ENCODE results near the gene ZC3H12A. TPM values are rescaled to one million over a fixed set of nuclear protein-coding genes. Genes with fewer than 3 reads are reported as not detected.

Gene ZC3H12A
- total RNA-seq, 1 donor from 2014 or later: 51.6 TPM

- H3K9me3 ChIP-seq: no peaks in the 10 kb centered on the region
- peak overlapping the region; percentile 71 for H3K27ac ChIP-seq
- peaks cover 39% of the 10 kb centered on the region for H3K4me1 ChIP-seq
- DNase-seq (ENCODE audit: extremely low spot score in 2 of 2): peak in 1 of 2 donors; percentile 87
- peaks cover 3 to 47% of the 10 kb centered on the region in 2 donors for H3K36me3 ChIP-seq
- no peak overlapping the region for H3K4me3 ChIP-seq
- TF ChIP-seq CTCF (IDR thresholded peaks at IDR 0.05) (no peak), POLR2AphosphoS5 (IDR thresholded peaks at IDR 0.05; ENCODE audit: insufficient read depth in 1 of 2, low read depth in 1 of 2) (no peak), POLR2A (IDR thresholded peaks at IDR 0.05) (no peak)
- no peaks in the 10 kb centered on the region for H3K27me3 ChIP-seq
- intact Hi-C loops (cut with DNase I): loop anchor here (5.0 to 10.0 kb wide), 2 partner anchors 34 to 199 kb away; no protein-coding TSS in a partner anchor
Measured at GRCh38 chr1:37485902-37486679, 11.7 kb downstream of the ZC3H12A start.

GRCh38 chr1:37486680-37487618 is 12.6 kb downstream of the ZC3H12A start:
- Histone ChIP-seq H3K9me3 (no peaks in the 10 kb centered on the region), H3K4me3 (no peak overlapping the region), H3K27ac (peak overlapping the region; percentile 71), H3K27me3 (no peaks in the 10 kb centered on the region), H3K36me3 (peaks cover 1 to 48% of the 10 kb centered on the region in 2 donors), H3K4me1 (peaks cover 39% of the 10 kb centered on the region)
- intact Hi-C loops (cut with DNase I): loop anchor here (5.0 to 10.0 kb wide), 2 partner anchors 35 to 198 kb away; no protein-coding TSS in a partner anchor
- peak in 1 of 2 donors; percentile 94 for DNase-seq (ENCODE audit: extremely low spot score in 2 of 2)
- TF ChIP-seq POLR2A (IDR thresholded peaks at IDR 0.05) (no peak), POLR2AphosphoS5 (IDR thresholded peaks at IDR 0.05; ENCODE audit: insufficient read depth in 1 of 2, low read depth in 1 of 2) (peak; percentile 34 to 45), CTCF (IDR thresholded peaks at IDR 0.05) (peak; percentile 98 to 99 (median 98))

- no peaks in the 10 kb centered on the region for H3K9me3 ChIP-seq
- H3K4me1 ChIP-seq: peaks cover 39% of the 10 kb centered on the region
- H3K4me3 ChIP-seq: no peak overlapping the region
- intact Hi-C loops (cut with DNase I): loop anchor here (5.0 to 10.0 kb wide), 2 partner anchors 35 to 197 kb away; no protein-coding TSS in a partner anchor
- H3K27ac ChIP-seq: peak overlapping the region; percentile 71
- DNase-seq (ENCODE audit: extremely low spot score in 2 of 2): no peak
- H3K36me3 ChIP-seq: peaks cover 0 to 48% of the 10 kb centered on the region in 2 donors
- H3K27me3 ChIP-seq: no peaks in the 10 kb centered on the region
- no peak for TF ChIP-seq CTCF (IDR thresholded peaks at IDR 0.05)
- no peak for TF ChIP-seq POLR2AphosphoS5 (IDR thresholded peaks at IDR 0.05; ENCODE audit: insufficient read depth in 1 of 2, low read depth in 1 of 2)
- TF ChIP-seq POLR2A (IDR thresholded peaks at IDR 0.05): no peak
Measured at GRCh38 chr1:37487619-37487984, 13.2 kb downstream of the ZC3H12A start.

GRCh38 chr1:37493336-37494098 is 19.1 kb downstream of the ZC3H12A start:
- no peaks in the 10 kb centered on the region for H3K4me1 ChIP-seq
- no peak overlapping the region for H3K27ac ChIP-seq
- no peaks in the 10 kb centered on the region for H3K27me3 ChIP-seq
- no peak for DNase-seq (ENCODE audit: extremely low spot score in 2 of 2)
- peaks cover 0 to 46% of the 10 kb centered on the region in 2 donors for H3K36me3 ChIP-seq
- intact Hi-C loops (cut with DNase I): no loop called here
- H3K9me3 ChIP-seq: no peaks in the 10 kb centered on the region
- TF ChIP-seq POLR2A (IDR thresholded peaks at IDR 0.05): no peak
- TF ChIP-seq CTCF (IDR thresholded peaks at IDR 0.05): no peak
- no peak for TF ChIP-seq POLR2AphosphoS5 (IDR thresholded peaks at IDR 0.05; ENCODE audit: insufficient read depth in 1 of 2, low read depth in 1 of 2)
- no peak overlapping the region for H3K4me3 ChIP-seq

Measured in vagina (tissue), 2 donors.